Neural crest cell (in vitro differentiated cells): ENCODE measurements around the gene FJX1. TPM values are rescaled to one million over a fixed set of nuclear protein-coding genes. Genes with fewer than 3 reads are reported as not detected.

Experiments used
- DNase-seq: peaks from one replicate; pipeline ENCODE4 v3.0.0; 2021; ENCODE audit warnings: low read depth, mixed read lengths, low spot score
- H3K27ac Mint-ChIP-seq: one replicate; pipeline ENCODE4 v1.8.0; 2021; ENCODE audit warnings: mild to moderate bottlenecking, mixed read lengths; ENCODE audit not compliant: unreplicated experiment
- H3K27me3 Mint-ChIP-seq: 2 replicates; pipeline ENCODE4 v1.8.0; 2021; ENCODE audit warnings: low read depth, mild to moderate bottlenecking, mixed read lengths
- H3K36me3 Mint-ChIP-seq: 2 replicates; pipeline ENCODE4 v1.8.0; 2021; ENCODE audit warnings: low read depth, mild to moderate bottlenecking, mixed read lengths
- H3K4me1 Mint-ChIP-seq: 2 replicates; pipeline ENCODE4 v1.8.0; 2021; ENCODE audit warnings: mixed read lengths
- H3K4me3 Mint-ChIP-seq: one replicate; pipeline ENCODE4 v1.8.0; 2021; ENCODE audit warnings: mild to moderate bottlenecking, mixed read lengths
- H3K9me3 Mint-ChIP-seq: 2 replicates; pipeline ENCODE4 v1.8.0; 2021; ENCODE audit warnings: mixed read lengths
- CTCF ChIP-seq: fragments of 200-600 bp; sonication (generic); conservative IDR thresholded peaks from 2 replicates; pipeline ENCODE4 v1.5.0; 2021; ENCODE audit warnings: antibody characterized with exemption, mild to moderate bottlenecking
- total RNA-seq: library from RNA; stranded (reverse); gene quantifications from 2 replicates; pipeline ENCODE4 v1.2.1, GENCODE V29; 2021

The FJX1 gene
- total RNA-seq, 1 donor from 2014 or later = 28.2 TPM

DNA sequence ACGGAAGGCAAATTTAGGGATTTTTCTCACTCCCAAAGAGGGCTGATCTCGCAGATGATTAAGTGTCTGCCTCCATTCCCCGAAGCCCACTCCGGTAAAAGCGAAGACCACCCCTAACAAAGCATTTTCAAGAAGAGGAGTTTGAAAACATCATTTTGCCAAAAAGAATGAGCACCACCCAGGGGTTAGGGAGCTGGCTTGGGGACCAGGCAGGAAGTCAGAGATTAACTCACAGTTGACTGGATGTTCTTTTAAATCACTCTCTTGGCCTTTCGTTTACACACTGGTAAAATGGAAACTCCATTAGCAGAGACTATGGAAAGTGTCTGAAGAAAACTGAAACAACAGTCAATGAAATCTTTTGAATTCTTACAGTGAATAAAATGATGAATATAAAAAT is 36.5 kb downstream of the FJX1 start:
- Mint-ChIP-seq H3K4me3 (no peak overlapping the region), H3K9me3 (peaks cover 6% of the 10 kb centered on the region), H3K36me3 (no peaks in the 10 kb centered on the region), H3K27ac (no peak overlapping the region), H3K4me1 (peaks cover 12% of the 10 kb centered on the region), H3K27me3 (peaks cover 25% of the 10 kb centered on the region)
- no peak for TF ChIP-seq CTCF
- no peak for DNase-seq

DNA sequence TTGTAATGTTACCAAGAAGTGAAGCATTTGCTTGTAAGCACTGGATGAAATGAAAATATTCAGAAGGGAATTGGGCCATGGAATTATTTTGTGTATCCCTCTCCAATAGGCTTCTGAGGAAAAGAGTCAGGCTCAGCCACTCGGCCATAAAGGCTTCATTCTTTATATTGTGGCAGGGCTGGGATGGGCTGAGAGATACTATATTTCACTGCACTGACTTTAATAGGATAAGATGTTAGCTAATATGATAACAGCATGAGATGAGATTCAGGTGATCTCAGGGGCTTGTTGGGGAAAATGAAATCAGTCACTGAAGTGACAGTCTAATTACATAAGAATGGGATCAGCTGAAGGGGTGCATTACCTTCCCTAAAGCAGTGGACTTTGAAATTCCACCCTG is 37.0 kb downstream of the FJX1 start:
- no peak for DNase-seq
- Mint-ChIP-seq H3K36me3 (no peaks in the 10 kb centered on the region), H3K9me3 (peaks cover 6% of the 10 kb centered on the region), H3K4me3 (no peak overlapping the region), H3K27me3 (peaks cover 25% of the 10 kb centered on the region), H3K4me1 (peaks cover 12% of the 10 kb centered on the region), H3K27ac (no peak overlapping the region)
- TF ChIP-seq CTCF = no peak

- H3K27ac Mint-ChIP-seq = no peak overlapping the region
- no peaks in the 10 kb centered on the region for H3K36me3 Mint-ChIP-seq
- H3K4me3 Mint-ChIP-seq = no peak overlapping the region
- peaks cover 6% of the 10 kb centered on the region for H3K9me3 Mint-ChIP-seq
- DNase-seq = no peak
- no peak for TF ChIP-seq CTCF
- H3K4me1 Mint-ChIP-seq = peaks cover 12% of the 10 kb centered on the region
- H3K27me3 Mint-ChIP-seq = peaks cover 25% of the 10 kb centered on the region
Observed at GRCh38 chr11:35655856-35656255, 37.6 kb downstream of the FJX1 start.

DNA sequence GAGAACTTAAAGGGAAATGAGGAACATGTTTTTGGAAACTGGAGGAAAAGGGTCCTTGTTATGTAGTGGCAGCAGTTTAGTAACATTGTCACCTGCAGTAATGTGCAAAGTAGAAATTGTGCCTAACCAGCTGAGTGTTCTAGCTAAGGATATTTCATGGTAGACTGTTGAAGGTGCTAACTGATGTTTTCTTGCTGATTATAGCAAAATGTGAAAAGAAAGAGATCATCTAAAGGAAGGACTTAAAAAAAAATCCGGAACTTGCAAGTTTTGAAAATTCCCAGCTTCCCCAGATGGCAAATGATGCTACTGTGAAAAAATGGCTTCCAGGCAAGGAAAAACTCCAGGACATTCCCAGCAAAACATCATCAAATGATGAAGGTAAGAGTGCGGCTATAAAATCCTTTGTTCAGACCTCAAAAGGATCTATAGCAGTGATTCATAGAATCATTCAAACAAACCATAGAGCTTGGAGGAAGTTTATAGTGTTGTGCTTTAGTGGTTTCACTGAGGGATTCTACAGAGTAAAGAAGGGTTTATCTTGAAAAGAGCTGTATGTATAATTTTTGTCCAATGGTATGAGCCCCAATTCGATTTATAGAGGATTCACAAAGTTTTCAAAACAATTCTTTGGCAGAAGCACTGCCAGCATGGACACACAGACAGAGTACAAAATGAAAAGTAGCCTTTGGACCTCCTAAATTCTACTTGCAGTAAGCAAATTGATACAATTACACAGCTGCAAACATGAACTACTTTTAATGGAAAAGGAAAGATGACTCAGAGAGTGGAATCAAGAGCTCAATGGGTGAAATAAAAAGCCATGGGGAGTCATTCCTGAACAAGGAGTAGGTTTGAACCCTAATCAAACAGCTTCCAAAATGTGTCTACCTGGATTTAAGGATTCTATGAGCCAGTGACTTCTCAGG is 40.0 kb downstream of the FJX1 start:
- Mint-ChIP-seq H3K36me3 (peaks cover 10% of the 10 kb centered on the region), H3K27ac (no peak overlapping the region), H3K9me3 (peaks cover 6% of the 10 kb centered on the region), H3K4me3 (no peak overlapping the region), H3K4me1 (peaks cover 27% of the 10 kb centered on the region), H3K27me3 (peaks cover 40% of the 10 kb centered on the region)
- TF ChIP-seq CTCF = no peak
- DNase-seq = no peak

GRCh38 chr11:35661534-35661933 is 43.3 kb downstream of the FJX1 start:
- Mint-ChIP-seq H3K4me3 (peak overlapping the region; percentile 93), H3K9me3 (peaks cover 27% of the 10 kb centered on the region), H3K36me3 (peaks cover 38% of the 10 kb centered on the region), H3K27me3 (peaks cover 31% of the 10 kb centered on the region), H3K27ac (no peak overlapping the region), H3K4me1 (peaks cover 39% of the 10 kb centered on the region)
- no peak for DNase-seq
- no peak for TF ChIP-seq CTCF
